Measurements from ENCODE around the gene EHBP1.
A peak's percentile ranks its signal among the peaks of the same experiment; 100 is the strongest.
"Not testable (repeated sequence)": the region's sequence is repeated elsewhere in the genome, so short reads cannot be mapped to it uniquely, and the experiment has no call there.

The EHBP1 gene

DNA sequence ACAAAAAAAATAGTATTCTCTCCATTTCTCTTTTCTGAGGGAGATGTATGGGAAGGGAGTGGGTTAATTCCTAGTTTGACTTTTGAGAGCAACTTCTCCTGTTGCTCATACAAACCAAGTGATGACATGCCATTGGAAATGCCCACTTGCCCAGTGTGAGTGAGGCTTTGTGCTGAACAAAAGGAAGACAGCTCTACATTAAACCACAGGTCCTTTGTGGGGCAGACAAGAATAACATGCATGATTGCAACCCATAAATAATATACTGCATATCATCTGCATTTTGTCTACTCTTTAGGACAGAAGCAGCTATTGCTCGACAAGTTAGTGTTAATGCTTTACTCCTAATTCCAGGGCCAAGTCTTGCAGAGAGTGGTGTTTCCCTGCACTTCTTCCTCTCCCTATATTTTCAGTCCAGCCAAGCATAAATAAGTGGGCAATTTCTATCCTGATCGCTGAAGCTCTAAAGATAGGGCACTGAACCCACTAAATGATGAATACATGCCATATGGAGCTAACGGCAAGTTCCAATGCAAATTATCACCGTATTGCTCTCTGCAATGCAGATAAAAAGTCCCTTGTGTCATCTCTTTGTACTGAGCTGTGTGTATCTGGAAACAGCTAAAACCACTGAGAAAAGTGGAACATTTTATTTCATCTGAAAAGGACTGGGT, 19.4 kb upstream of the EHBP1 start:
- no peaks in the 10 kb centered on the region for H3K9me3 Mint-ChIP-seq
- H3K4me3 Mint-ChIP-seq, result no peak overlapping the region
- H3K27me3 Mint-ChIP-seq, result peaks cover 25% of the 10 kb centered on the region
- no peaks in the 10 kb centered on the region for H3K36me3 Mint-ChIP-seq
- no peak overlapping the region for H3K27ac Mint-ChIP-seq
- no peaks in the 10 kb centered on the region for H3K4me1 Mint-ChIP-seq

DNA sequence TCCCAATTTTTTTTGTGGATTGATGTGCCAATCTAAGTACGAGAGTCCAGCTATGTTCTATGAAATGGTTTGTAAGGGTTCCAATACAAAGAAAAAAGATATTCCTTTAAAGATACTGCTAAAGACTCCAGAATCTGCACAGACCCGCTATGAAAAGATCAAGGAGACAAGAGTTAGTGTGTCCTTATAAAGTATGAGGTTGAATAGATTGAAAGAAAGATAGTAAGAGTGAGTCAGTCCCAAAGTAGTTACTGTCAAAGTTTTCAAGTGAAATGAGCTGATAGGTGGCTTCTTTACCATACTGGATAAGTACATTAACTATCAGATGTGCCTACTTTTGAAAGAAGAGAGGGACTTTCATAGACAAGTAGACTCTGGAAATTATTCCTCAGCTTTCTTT, 17.9 kb upstream of the EHBP1 start:
- Mint-ChIP-seq H3K4me1 (no peaks in the 10 kb centered on the region), H3K4me3 (no peak overlapping the region), H3K27ac (no peak overlapping the region), H3K27me3 (peaks cover 26% of the 10 kb centered on the region), H3K36me3 (no peaks in the 10 kb centered on the region), H3K9me3 (no peaks in the 10 kb centered on the region)

DNA sequence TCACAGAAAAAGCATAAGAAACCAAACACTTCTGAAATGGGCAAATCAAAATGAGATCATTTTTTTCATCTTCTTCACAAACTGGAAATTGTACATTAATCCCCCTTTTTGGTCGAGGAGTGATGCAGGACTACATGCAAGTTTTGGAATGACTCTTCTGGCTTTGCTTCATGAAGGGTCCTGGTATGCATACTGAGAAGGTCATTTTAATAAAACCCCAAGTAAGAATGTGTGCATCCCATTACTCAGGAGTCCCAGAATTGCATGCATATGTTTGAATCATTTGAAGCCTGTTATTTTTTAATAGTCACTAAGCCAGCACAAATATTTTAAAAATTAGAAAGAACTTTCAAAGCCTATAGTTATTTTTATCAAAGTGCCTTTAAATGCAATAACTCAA, 16.7 kb upstream of the EHBP1 start:
- no peaks in the 10 kb centered on the region for H3K36me3 Mint-ChIP-seq
- no peak overlapping the region for H3K4me3 Mint-ChIP-seq
- H3K9me3 Mint-ChIP-seq, result no peaks in the 10 kb centered on the region
- no peak overlapping the region for H3K27ac Mint-ChIP-seq
- peaks cover 27% of the 10 kb centered on the region for H3K27me3 Mint-ChIP-seq
- no peaks in the 10 kb centered on the region for H3K4me1 Mint-ChIP-seq

DNA sequence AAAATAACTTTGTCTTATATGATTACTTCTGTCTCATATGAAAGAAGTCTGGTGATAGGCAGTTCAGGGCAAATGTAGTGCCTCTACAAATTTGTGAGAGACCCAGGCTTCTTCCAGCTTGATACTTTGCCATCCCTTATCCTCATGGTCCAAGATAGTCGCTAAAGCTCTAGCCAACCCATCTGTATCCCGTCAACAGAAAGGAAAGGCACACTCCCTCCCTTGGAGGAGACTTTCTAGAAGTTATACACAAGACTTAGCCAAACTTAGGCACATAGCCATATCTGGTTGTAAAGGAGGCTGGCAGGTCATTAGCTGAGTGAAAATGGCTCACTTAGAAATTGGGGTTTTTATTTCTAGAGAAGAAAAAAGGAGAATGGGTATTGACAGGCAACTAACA, 14.3 kb upstream of the EHBP1 start:
- Mint-ChIP-seq H3K4me1 (no peaks in the 10 kb centered on the region), H3K27me3 (peaks cover 24% of the 10 kb centered on the region), H3K36me3 (no peaks in the 10 kb centered on the region), H3K9me3 (no peaks in the 10 kb centered on the region), H3K27ac (no peak overlapping the region), H3K4me3 (no peak overlapping the region)

DNA sequence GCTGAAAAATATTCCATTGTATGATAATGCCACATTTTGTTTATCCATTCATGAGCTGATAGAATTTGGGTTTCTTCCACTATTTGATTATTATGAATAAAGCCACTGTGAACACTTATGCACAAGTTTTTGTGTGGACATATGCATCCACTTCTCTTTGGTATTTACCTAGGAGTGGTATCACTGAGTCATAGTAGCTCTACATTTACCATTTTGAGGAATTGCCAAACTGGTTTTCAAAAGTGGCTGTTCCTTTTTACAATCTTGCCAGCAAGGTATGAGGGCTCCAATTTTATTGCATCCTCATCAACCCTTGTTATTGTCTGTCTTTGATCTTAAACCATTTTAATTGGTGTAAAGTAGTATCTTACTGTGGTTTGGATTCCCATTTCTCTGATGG, 13.3 kb upstream of the EHBP1 start:
- Mint-ChIP-seq H3K36me3 (no peaks in the 10 kb centered on the region), H3K4me1 (no peaks in the 10 kb centered on the region), H3K9me3 (no peaks in the 10 kb centered on the region), H3K27ac (no peak overlapping the region), H3K4me3 (no peak overlapping the region), H3K27me3 (peaks cover 21% of the 10 kb centered on the region)

DNA sequence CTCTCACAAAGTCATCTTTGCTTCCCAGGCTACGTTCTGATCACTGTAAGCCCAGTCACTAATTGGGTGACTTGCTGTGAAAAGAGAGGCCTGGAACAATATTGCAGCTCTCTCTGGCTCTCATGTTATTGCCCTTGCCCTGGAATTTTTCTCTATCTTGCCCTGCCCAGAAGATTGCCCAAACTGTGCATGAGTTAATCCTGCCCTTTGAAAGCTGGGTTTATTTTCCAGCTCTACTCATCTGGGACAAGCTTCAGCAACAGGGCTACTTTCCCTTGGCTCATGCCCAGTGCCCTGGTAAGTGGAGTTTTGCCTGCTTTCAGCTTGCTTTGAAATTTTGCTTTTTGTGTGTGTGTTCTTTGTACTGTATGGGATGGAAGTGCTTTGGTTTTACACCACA, 6.9 kb upstream of the EHBP1 start:
- H3K4me1 Mint-ChIP-seq, result no peaks in the 10 kb centered on the region
- H3K4me3 Mint-ChIP-seq, result no peak overlapping the region
- H3K27ac Mint-ChIP-seq, result no peak overlapping the region
- peaks cover 5% of the 10 kb centered on the region for H3K27me3 Mint-ChIP-seq
- H3K36me3 Mint-ChIP-seq, result no peaks in the 10 kb centered on the region
- H3K9me3 Mint-ChIP-seq, result no peaks in the 10 kb centered on the region

DNA sequence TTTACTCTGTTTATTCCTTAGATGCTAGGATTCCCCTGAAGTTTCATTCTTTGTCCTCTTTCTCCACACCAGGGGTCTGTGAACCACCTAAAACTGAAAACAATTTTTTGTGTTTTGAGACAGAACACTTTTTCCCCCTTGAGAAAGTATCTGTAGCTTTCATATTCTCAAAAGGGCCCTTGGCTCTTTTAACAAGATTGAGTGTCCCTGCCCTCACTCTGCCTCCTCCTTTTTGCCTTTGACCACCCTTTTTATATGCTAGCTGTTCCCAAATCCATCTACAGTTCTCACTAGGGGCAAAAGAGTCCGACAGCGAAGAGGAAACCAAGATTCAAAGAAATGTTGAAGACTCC, 883 bp upstream of the EHBP1 start:
- Mint-ChIP-seq H3K36me3 (peaks cover 8% of the 10 kb centered on the region), H3K27ac (peak overlapping the region; percentile 51), H3K4me1 (peaks cover 30% of the 10 kb centered on the region)

DNA sequence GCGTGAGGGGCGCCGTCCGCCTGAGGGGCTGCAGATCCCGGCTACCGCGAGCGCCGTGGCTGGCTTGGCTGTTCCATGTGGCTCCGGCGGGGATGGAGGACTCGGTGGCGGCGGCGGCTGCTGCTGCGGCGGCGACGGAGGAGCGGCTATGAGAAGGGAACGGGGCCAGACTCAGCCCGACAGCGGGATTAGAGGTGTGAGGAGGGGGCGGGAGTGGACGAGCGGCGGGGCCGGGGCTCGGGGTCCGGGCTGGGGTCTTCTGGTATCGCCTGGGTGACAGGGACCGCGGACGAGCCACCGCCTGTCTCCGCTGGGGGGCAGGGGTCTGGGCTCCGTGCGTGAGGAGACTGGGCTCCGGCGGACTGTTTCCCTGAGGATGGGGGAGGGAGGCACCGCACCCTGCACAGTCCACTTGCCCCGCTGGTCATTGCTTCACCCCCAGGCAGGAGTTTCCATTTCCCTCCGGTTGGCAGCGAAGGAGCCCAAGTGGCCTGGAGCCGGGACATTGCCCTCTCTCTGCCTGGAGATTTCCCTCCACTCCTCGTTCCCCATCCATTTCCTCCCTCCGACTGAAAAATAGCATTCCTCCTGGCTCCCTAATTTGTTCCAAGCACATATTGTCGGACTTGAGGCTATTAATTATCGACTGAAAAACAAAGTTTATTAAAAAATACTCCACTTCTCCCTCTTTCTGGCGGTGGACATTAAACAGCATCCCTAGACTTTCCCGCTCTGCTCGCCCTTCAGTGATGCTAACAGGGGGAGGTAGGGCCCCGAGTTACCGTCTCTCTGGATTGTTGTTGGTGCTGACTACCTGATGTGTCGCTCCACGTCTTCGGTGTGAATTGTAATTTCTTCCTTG, 577 bp downstream of the EHBP1 start:
- Mint-ChIP-seq H3K9me3 (no peaks in the 10 kb centered on the region), H3K4me3 (peak overlapping the region; percentile 88), H3K27ac (peak overlapping the region; percentile 41), H3K27me3 (no peaks in the 10 kb centered on the region), H3K4me1 (peaks cover 30% of the 10 kb centered on the region), H3K36me3 (peaks cover 8% of the 10 kb centered on the region)

More for the DNA sequence above, 883 bp upstream of the EHBP1 start:
- peak overlapping the region; percentile 88 for H3K4me3 Mint-ChIP-seq
- no peaks in the 10 kb centered on the region for H3K27me3 Mint-ChIP-seq
- no peaks in the 10 kb centered on the region for H3K9me3 Mint-ChIP-seq

DNA sequence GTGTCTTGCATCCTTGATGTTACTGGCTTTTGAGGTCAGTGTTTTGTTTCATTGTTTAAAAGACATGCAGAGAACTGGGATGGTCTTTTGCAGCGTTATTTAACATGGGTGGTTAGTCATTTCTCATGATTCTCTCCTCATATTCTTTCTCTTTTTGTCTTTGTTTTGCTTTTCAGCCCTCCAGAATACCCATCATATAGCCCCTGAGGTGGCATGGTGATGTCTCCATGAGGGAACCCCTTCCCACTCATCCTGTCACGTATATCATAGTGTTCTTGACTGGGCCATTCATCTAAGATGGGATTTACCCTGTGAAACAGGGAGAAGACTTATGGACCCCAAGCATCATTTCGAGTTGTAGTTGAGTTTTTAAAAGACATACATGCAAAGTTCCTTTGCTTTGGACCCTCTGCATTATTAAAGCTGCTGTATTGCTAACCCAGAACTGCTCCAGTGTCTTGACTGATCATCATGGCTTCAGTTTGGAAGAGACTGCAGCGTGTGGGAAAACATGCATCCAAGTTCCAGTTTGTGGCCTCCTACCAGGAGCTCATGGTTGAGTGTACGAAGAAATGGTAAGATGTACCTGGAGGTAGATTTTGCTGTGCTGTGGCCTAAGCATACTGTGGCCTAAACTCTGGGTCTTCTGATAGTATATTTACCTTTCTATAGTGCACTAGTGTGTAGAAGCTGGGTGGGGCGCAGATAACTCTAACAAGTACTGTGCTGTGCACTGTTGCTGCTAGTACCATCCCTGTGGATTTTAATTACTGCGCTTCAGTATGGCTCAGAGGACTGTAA, 1.4 kb downstream of the EHBP1 start:
- H3K9me3 Mint-ChIP-seq, result no peaks in the 10 kb centered on the region
- no peaks in the 10 kb centered on the region for H3K27me3 Mint-ChIP-seq
- H3K36me3 Mint-ChIP-seq, result peaks cover 8% of the 10 kb centered on the region
- peak overlapping the region; percentile 44 for H3K27ac Mint-ChIP-seq
- H3K4me3 Mint-ChIP-seq, result peak overlapping the region; percentile 88
- peaks cover 30% of the 10 kb centered on the region for H3K4me1 Mint-ChIP-seq

DNA sequence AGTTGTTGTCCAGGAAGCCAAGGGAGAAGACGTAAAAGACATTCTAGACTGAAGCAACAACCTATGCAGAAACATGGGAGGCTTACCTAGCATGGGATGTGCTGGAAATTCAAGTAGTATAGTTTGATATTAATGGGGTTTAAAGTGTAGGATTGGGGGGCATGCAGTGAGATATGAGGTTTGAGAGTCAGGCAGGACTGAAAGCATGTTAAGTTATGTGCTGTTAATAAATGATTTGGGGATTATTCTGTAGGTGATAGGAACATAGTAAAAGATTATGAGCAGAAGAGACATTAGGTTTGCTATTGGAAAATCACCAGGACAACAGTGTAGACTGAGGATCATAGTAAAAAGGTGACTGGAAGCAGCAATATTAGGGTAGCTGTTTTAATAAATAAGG, 3.2 kb downstream of the EHBP1 start:
- Mint-ChIP-seq H3K27me3 (no peaks in the 10 kb centered on the region), H3K4me3 (no peak overlapping the region), H3K4me1 (peaks cover 30% of the 10 kb centered on the region), H3K27ac (no peak overlapping the region), H3K9me3 (no peaks in the 10 kb centered on the region), H3K36me3 (peaks cover 8% of the 10 kb centered on the region)

DNA sequence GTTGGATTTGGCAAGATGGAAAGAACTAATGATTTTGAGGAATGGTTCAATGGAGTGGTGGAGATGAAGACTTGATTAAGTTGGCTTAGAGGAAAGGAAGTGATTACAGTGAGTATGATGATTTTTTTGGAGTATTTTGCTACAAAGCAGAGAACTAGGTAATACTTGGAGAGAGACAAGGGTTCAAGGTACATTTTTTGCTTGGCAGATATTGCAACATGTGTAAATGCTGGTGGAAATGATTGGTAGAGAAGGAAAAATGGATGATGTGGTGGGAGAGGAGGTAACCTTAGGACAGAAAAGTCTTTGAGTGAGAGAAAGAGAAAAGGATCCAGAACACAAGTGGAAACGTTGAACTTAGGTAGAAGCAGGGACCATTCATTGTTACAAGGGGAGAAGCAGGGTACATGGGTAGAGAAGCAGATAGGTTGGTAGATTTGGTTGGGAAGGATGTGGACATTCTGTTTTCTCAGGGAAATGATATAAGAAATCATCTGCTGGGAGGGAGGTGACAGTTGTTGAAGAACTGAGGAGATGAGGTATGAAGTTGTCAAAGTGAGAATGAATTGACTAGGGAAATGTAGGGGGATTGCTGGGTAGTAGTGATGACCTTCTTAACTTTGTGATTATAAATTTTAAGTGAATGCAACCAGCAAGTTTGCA, 6.5 kb downstream of the EHBP1 start:
- Mint-ChIP-seq H3K4me1 (peaks cover 30% of the 10 kb centered on the region), H3K36me3 (peaks cover 16% of the 10 kb centered on the region), H3K27ac (no peak overlapping the region), H3K9me3 (no peaks in the 10 kb centered on the region), H3K4me3 (no peak overlapping the region), H3K27me3 (no peaks in the 10 kb centered on the region)

DNA sequence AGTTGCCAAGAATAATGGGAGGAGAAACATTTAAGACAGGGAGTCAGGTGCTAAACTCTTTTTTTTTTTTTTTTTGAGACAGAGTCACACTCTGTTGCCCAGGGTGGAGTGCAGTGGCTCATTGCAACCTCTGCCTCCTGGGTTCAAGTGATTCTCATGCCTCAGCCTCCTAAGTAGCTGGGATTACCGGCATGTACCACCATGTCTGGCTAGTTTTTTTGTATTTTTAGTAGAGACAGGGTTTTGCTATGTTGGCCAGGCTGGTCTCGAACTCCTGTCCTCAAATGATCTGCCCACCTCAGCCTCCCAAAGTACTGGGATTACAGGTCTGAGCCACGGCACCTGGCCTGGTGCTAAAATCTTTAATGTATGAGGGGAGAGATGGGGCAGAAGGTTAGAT, 7.7 kb downstream of the EHBP1 start:
- not testable (repeated sequence) for H3K27ac Mint-ChIP-seq, H3K9me3 Mint-ChIP-seq, H3K4me3 Mint-ChIP-seq, H3K27me3 Mint-ChIP-seq
- Mint-ChIP-seq H3K36me3 (peaks cover 18% of the 10 kb centered on the region), H3K4me1 (peaks cover 25% of the 10 kb centered on the region)

DNA sequence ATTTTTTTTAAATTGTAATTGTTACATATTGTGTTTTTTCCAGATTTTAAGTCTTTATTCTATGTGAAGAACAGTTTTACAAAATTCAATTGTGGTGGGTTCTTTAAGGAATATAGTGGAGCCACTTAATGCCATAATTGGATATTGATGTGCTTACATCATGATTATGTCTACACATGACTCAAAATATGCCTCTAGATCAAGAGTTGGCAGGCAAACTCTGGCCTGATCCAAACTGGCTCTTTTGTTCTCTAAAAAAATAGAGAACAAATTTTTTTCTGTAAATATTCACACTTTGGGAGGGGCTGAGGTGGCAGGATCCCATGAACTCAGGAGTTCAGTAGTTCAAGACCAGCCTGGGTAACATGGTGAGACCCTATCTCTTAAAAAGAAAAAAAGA, 8.3 kb downstream of the EHBP1 start:
- Mint-ChIP-seq H3K27me3 (no peaks in the 10 kb centered on the region), H3K36me3 (peaks cover 14% of the 10 kb centered on the region), H3K27ac (no peak overlapping the region), H3K4me3 (no peak overlapping the region), H3K9me3 (no peaks in the 10 kb centered on the region), H3K4me1 (peaks cover 21% of the 10 kb centered on the region)

DNA sequence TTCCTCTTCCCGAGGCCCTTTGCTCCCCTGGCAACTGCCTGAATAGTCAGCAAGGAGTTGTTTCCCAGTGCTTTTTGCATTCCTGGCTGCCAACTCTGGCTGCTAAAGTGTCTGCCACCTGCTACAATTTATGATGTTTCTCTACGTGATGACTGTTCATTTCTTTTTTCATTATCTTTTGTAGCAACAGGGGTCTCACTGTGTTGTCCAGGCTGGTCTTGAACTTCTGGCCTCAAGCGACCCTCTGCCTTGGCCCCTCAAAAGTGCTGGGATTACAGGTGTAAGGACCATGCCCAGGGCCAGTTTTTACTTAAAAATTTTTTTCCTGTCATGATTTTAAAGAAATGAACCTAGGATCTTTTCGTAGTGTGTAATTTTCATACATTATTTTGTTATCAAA, 11.3 kb downstream of the EHBP1 start:
- no peak overlapping the region for H3K27ac Mint-ChIP-seq
- H3K9me3 Mint-ChIP-seq, result peaks cover 5% of the 10 kb centered on the region
- peaks cover 20% of the 10 kb centered on the region for H3K4me1 Mint-ChIP-seq
- no peak overlapping the region for H3K4me3 Mint-ChIP-seq
- H3K27me3 Mint-ChIP-seq, result no peaks in the 10 kb centered on the region
- peaks cover 19% of the 10 kb centered on the region for H3K36me3 Mint-ChIP-seq

DNA sequence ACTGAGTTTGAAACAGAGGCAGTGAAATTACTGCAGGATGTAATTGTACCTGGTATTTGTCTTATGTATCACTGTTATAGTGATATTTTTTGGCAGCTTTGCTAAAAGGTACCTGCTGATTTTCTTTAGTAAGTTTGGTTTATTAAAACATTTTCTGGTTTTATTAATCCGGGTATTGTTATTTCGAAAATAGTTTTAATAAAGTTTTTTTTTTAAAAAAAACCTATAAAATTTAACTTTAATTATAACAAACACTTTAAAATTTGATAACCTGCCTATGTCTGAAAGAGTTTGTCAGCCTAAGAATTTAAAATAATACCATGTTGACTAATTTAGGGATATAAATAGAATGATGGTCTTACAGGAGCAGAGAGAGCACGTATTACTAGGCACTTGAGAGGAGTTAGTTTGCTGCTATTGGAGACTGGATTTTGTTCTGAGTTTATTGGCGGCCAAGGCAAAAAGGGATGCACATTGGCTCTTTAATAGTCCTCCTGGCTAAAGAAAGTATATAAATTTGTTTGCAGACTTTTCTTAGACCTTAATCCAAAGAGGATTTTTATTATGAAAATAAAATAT, 12.1 kb downstream of the EHBP1 start:
- Mint-ChIP-seq H3K4me1 (peaks cover 23% of the 10 kb centered on the region), H3K27ac (no peak overlapping the region), H3K4me3 (no peak overlapping the region), H3K9me3 (peaks cover 6% of the 10 kb centered on the region), H3K36me3 (peaks cover 22% of the 10 kb centered on the region), H3K27me3 (no peaks in the 10 kb centered on the region)

Measured in activated naive CD4-positive, alpha-beta T cell treated with anti-CD3 and anti-CD28 coated beads, Interleukin-2, amount 50 U/mL, for 24 hours (primary cell).